Activated CD4-positive, alpha-beta T cell treated with anti-CD3 and anti-CD28 coated beads for 24 hours (primary cell): ENCODE results near the gene LTBP2.
A peak's percentile ranks its signal among the peaks of the same experiment; 100 is the strongest.

Source experiments
- DNase-seq, 2 donors: peaks; one replicate each; pipeline ENCODE4 v3.0.0-alpha.2; 2020; ENCODE audit warnings: low read depth in 2 of 2

Gene LTBP2

DNA sequence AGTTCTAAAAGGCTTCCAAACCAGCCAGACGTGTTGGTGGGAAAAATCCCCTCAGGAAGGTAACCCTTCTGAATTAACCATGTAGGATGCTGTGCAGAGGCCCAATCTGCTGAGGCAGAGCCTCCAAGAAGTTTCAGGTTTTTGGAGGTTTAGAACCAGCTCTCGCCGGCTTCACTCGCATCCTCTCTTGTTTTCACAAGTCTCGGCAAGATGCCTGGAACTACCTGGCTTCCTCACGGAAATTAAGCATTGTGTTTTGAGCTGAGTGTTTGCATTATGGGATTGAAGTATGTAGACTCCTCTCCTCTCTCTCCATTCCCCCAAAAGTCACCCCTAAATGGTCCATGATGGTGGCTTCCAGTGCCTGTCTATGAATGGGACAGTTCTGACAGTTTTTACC lies 20.6 kb downstream of the LTBP2 start:
- no peak for DNase-seq

DNA sequence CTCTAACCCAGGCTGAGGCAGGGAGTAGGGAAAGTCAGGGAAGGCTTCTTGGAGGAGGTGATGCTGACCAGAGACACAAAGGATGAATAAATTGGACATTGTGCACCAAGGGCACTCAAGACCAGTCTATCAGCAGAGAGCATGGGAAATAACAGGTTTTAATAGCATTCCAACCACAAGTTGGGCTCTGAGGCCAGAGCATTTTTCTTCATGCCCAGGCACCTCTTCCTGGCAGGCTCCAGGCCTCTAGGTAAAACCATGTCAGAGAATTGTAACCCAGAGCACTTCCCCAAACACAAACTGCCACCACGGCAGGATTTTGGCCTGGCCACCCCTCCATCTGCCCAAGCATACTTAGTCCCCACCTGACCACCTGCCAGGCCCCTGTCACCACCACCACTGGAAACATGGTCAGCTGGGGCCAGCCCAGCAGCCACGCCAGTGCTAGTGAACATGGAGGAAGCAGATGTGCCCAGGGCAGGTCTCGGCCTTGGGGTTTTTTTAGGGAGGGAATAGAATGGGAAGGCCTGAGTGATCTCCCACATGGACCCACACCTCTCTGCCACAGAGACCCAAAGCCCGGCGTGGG lies 22.7 kb downstream of the LTBP2 start:
- no peak for DNase-seq

GRCh38 chr14:74587363-74587707 lies 24.7 kb downstream of the LTBP2 start:
- no peak for DNase-seq

GRCh38 chr14:74586681-74587362 lies 25.2 kb downstream of the LTBP2 start:
- no peak for DNase-seq

DNA sequence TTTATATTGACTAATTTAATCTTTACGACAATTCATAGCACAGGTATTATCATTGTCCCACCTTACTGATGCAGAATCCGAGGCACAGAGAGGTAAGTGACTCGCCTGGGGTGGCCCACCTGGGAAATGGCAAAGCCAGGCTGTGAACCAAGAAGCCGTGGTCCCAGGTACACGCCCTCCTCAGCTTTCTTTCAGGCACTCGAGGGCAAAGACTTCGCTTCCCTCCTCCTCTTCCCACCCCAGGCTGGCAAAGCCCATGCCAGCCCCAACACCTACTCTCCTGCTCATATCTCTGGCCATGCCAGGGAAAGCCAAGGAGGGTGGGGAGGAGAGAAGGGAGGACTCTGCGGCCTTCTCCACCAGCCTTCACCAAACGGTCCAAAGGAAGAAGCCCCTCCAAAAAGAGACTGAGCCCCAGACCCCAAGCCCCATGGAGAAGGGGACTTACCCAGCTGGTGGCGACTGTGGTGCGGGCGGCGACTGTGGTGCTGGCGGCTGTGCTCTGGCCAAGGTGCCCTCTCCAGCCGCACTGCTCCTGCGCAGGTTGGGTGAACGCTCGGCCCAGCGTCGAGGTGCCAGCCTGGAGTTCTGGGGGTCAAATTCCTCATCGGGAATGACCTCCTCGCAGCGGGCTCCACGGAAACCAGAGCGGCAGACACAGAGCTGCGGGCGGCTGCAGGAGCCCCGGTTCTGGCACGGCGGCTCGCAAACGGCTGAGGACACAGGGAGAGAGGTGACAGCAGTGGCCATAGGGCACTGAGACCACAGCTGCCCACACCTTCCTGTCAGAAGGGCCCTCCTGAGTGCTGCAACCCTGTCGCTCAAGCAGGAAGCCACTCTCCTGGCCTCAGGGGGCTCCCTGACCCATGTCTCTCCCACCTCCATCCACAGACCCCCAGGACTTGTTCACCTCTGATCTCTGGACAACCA lies 26.4 kb downstream of the LTBP2 start:
- DNase-seq, result no peak

- DNase-seq, result no peak
These were observed 27.1 kb downstream of the LTBP2 start for GRCh38 chr14:74584951-74585350.

GRCh38 chr14:74583689-74584434 lies 28.2 kb downstream of the LTBP2 start:
- peak in 1 of 2 donors; percentile 15 for DNase-seq

GRCh38 chr14:74582910-74583581 lies 29.0 kb downstream of the LTBP2 start:
- no peak for DNase-seq

DNA sequence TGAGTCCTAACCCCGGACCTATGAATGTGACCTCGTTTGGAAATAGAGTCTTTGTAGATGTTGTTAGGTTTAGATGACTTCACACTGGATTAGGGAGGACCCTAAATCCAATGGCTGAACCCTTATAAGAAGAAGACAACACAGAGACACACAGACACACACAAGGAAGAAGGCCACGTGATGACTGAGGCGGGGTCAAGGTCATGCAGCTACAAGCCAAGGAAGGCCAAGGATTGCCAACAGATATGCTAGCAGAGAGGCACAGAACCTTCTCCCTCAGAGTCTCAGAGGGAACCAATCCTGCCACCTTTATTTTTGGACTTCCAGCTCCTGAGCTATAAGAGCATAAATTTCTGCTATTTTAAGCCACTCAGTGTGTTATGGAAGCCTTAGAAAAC lies 31.8 kb downstream of the LTBP2 start:
- no peak for DNase-seq

- peak in 1 of 2 donors; percentile 9 for DNase-seq
These were observed 32.4 kb downstream of the LTBP2 start for GRCh38 chr14:74579447-74580274.

DNA sequence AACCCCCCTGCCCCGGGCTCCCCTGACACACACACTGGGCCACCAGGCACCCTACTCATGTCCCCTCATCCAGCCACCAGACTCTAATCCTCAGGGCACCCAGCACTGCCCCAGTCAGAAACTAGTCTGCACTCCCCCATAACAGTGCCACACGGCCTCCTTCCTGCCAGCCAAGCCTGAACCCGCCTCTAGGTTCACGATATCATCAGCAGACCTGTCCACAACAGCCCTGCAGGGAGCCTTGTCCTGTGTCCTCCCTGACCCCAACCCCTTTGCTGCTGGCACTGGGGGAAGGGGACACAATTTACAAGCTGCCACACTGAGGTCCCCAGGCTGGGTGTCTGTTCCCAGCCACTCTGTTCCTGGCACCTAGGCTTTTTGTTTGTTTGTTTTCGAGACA lies 33.6 kb downstream of the LTBP2 start:
- no peak for DNase-seq

DNA sequence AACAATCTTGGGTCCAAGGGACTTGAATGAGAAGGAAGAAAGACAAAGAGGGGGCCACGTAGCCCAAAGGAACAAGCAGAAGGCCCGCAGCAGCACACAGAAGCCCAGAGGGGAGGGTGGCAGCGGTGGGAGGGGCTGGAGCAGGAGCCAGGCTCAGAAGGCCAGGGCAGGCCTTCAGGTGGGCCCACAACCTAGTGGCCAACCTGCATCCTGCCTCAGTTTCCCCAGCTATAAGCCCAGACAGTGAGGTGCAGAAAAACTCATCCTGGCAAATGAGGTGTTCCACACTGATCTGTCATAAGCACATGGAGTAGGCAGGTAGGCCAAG lies 34.1 kb downstream of the LTBP2 start:
- DNase-seq, result no peak

- no peak for DNase-seq
These were observed 34.6 kb downstream of the LTBP2 start for GRCh38 chr14:74577247-74577947.

DNA sequence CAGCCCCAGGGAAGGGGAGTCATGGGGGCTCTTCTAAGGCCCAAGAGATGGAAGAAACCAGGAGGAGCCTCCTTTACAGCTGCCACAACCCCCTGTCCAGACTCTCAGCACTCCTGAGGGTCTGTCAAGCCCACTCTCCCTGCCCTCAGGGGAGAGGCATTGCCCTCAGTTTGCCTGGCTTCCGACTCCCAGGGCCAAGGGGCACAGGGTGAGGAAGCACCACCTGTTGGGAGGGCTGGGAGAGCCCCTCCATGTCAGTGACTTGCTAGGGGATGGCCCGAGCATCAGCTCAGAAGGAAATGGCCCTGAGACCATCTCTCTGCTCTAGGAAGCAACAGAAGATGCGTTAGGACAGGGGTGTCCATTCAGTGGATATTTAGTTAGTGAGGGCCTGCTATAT lies 36.1 kb downstream of the LTBP2 start:
- DNase-seq, result no peak

GRCh38 chr14:74575507-74575906 lies 36.5 kb downstream of the LTBP2 start:
- DNase-seq, result no peak

DNA sequence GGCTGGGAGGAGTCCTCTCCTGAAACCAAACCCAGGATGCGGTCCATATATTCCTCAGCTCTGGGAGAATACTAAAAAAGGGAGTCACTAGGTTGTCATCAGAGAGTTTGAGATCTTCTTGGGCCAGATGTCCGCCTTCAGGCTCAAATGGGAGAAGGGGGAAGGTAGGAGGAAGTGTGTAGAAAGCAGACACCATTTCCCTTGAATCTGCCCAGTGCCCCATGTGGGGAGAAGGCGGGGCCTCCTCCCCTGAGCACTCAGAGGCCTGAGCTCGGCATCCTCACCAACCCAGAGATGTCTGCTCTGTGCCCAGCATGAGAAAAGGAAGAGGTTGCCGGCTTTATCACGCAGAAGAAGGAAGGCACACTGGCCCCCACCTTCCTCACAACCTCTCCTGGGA lies 37.3 kb downstream of the LTBP2 start:
- DNase-seq, result no peak

DNA sequence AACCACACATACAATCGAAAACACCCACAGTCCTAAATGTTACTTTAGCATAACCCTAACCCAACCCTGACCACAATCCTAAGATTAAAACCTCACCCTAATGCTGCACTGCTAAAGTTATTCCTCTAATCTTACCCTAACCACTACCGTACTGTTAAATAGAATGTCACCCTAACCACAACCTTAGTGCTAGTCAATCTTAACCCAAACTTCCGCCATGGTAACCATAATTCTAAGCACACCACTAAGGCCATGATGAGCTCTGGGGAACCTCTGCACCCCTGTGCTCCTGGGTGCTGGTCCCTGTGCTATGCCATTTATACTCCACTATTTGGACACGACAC lies 38.0 kb downstream of the LTBP2 start:
- no peak for DNase-seq

- no peak for DNase-seq
These were observed 38.5 kb downstream of the LTBP2 start for GRCh38 chr14:74573421-74574089.

GRCh38 chr14:74572726-74573301 lies 39.2 kb downstream of the LTBP2 start:
- no peak for DNase-seq
